Peyer's patch (tissue), 4 donors: ENCODE data around the gene MIAT.

Source experiments
- CTCF ChIP-seq, 6 experiments: fragments of 450-650 bp in 4 of 6; fragments of 200-600 bp in 2 of 6; sonication (generic) in 1 of 6; IDR thresholded peaks; one replicate each; pipeline ENCODE4 v1.5.1; 2017 to 2019; ENCODE audit warnings: antibody characterized with exemption in 6 of 6, mild to moderate bottlenecking in 3 of 6, moderate library complexity in 1 of 6
- POLR2A ChIP-seq, 2 donors: fragments of 450-650 bp; IDR thresholded peaks; one replicate each; pipeline ENCODE4 v1.5.1; 2017; ENCODE audit warnings: antibody characterized with exemption in 2 of 2, mild to moderate bottlenecking in 2 of 2, moderate library complexity in 2 of 2

DNA sequence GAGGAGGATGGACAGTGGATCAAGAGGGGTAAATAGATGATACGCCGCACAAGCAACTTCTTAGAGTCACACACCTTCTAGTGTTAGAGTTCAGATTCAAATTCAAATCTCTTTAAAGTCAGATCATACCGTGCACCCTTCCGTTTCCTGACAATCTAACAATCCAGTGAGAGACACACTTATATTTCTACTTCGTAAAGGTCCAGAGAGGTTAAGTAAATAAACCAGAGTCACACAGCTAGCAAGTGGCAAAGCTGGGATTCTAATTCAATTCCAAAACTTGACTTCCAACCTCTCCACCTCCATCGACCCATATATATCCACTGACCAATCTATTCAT, 34.0 kb downstream of the MIAT start:
- TF ChIP-seq CTCF (IDR thresholded peaks at IDR 0.05) (no peak), POLR2A (IDR thresholded peaks at IDR 0.05) (no peak)
